ENCODE data around the gene CEND1. TPM values are rescaled to one million over a fixed set of nuclear protein-coding genes. Genes with fewer than 3 reads are reported as not detected.
A peak's percentile ranks its signal among the peaks of the same experiment; 100 is the strongest.

The CEND1 gene
- polyA plus RNA-seq, 1 donor from 2014 or later, result 11.8 TPM

DNA sequence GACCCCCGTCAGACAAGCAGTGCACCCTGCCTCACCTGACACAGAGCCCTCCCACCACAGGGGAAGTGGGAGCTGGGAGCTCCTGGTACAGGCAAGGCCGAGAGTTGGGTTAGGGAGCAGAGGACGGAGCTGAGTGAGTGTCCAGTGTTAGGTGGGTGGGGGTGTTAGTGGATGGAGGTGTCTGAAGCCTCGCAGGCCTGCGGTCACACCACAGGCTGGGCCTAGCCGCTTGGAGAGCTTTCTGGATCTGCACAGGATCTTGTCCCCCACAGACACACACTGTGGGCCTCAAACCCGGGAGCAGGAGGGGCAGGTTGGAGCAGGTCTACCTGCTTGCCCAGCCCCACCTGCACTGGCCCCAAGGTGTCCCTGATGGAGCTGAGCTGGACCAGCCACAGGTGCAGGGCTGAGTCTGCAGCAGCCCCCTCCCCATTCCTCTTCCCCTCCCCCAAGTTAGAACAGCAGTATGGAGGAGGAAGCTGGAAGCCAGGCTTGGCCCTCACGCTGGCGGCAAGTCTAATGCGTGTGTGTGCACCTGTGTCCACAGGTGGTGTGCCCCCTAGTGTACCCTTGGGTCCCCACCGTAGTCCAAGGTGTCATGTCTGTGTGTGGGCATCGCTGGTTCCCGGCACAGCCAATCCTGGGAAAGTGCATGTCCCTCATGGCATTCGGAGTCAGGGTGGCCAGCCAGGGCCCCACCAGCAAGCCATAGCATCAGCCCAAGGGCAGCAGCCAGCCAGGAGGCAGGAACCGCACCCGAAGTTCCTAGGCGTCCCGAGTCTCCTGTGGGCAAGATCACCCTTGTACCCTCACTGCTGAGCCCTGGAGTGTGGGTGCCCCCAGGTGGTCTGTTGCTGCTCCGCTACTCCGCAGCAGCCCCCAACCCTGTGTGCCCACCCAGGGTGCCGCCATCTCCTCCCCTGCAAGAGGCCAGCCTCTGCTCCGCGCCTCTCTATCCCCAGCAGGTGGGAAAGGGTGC lies 10.6 kb downstream of the CEND1 start:
- peaks cover 27% of the 10 kb centered on the region for H3K79me2 ChIP-seq (replicated peaks; ENCODE audit: insufficient read depth, low read length)
- H2AFZ ChIP-seq (ENCODE audit: low read depth, low read length), result no peak overlapping the region
- H3K4me2 ChIP-seq (ENCODE audit: low read length), result no peak overlapping the region
- no peaks in the 10 kb centered on the region for H3K27me3 ChIP-seq (ENCODE audit: insufficient read depth, low read depth, low read length)
- no peaks in the 10 kb centered on the region for H3K9me2 ChIP-seq (ENCODE audit: insufficient read depth, low read length)
- no peak for TF ChIP-seq EZH2 (IDR thresholded peaks at IDR 0.05; ENCODE audit: borderline replicate concordance, insufficient read depth, low read length, poor library complexity, severe bottlenecking)
- TF ChIP-seq, protein P1, sequence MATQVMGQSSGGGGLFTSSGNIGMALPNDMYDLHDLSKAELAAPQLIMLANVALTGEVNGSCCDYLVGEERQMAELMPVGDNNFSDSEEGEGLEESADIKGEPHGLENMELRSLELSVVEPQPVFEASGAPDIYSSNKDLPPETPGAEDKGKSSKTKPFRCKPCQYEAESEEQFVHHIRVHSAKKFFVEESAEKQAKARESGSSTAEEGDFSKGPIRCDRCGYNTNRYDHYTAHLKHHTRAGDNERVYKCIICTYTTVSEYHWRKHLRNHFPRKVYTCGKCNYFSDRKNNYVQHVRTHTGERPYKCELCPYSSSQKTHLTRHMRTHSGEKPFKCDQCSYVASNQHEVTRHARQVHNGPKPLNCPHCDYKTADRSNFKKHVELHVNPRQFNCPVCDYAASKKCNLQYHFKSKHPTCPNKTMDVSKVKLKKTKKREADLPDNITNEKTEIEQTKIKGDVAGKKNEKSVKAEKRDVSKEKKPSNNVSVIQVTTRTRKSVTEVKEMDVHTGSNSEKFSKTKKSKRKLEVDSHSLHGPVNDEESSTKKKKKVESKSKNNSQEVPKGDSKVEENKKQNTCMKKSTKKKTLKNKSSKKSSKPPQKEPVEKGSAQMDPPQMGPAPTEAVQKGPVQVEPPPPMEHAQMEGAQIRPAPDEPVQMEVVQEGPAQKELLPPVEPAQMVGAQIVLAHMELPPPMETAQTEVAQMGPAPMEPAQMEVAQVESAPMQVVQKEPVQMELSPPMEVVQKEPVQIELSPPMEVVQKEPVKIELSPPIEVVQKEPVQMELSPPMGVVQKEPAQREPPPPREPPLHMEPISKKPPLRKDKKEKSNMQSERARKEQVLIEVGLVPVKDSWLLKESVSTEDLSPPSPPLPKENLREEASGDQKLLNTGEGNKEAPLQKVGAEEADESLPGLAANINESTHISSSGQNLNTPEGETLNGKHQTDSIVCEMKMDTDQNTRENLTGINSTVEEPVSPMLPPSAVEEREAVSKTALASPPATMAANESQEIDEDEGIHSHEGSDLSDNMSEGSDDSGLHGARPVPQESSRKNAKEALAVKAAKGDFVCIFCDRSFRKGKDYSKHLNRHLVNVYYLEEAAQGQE (IDR thresholded peaks at IDR 0.05; ENCODE audit: borderline replicate concordance), result no peak
- TF ChIP-seq TAF1 (IDR thresholded peaks at IDR 0.05; ENCODE audit: low read depth), result no peak
- TF ChIP-seq EP300 (conservative IDR thresholded peaks at IDR 0.05; ENCODE audit: poor library complexity, severe bottlenecking), result no peak
- no peak for TF ChIP-seq SMC3 (conservative IDR thresholded peaks at IDR 0.05; ENCODE audit: poor library complexity)
- TF ChIP-seq RAD21 (conservative IDR thresholded peaks at IDR 0.05), result no peak
- TF ChIP-seq MXI1 (conservative IDR thresholded peaks at IDR 0.05; ENCODE audit: poor library complexity, severe bottlenecking), result no peak
- TF ChIP-seq, protein P2, sequence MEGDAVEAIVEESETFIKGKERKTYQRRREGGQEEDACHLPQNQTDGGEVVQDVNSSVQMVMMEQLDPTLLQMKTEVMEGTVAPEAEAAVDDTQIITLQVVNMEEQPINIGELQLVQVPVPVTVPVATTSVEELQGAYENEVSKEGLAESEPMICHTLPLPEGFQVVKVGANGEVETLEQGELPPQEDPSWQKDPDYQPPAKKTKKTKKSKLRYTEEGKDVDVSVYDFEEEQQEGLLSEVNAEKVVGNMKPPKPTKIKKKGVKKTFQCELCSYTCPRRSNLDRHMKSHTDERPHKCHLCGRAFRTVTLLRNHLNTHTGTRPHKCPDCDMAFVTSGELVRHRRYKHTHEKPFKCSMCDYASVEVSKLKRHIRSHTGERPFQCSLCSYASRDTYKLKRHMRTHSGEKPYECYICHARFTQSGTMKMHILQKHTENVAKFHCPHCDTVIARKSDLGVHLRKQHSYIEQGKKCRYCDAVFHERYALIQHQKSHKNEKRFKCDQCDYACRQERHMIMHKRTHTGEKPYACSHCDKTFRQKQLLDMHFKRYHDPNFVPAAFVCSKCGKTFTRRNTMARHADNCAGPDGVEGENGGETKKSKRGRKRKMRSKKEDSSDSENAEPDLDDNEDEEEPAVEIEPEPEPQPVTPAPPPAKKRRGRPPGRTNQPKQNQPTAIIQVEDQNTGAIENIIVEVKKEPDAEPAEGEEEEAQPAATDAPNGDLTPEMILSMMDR (IDR thresholded peaks at IDR 0.05; ENCODE audit: poor library complexity, severe bottlenecking), result no peak
- TF ChIP-seq POLR2AphosphoS5 (IDR thresholded peaks at IDR 0.05), result no peak
- H3K4me3 ChIP-seq (ENCODE audit: low read length), result no peak overlapping the region
- H4K20me1 ChIP-seq (ENCODE audit: insufficient read depth), result peaks cover 3% of the 10 kb centered on the region
- H3F3A ChIP-seq (ENCODE audit: insufficient read depth, low read length, poor library complexity, severe bottlenecking), result no peaks in the 10 kb centered on the region
- no peaks in the 10 kb centered on the region for H3K9me3 ChIP-seq (ENCODE audit: low read length)
- no peaks in the 10 kb centered on the region for H3K36me3 ChIP-seq (ENCODE audit: insufficient read depth, low read length)
- H3K9ac ChIP-seq (ENCODE audit: low read length), result no peak overlapping the region
- no peak overlapping the region for H3K27ac ChIP-seq (ENCODE audit: low read length)

DNA sequence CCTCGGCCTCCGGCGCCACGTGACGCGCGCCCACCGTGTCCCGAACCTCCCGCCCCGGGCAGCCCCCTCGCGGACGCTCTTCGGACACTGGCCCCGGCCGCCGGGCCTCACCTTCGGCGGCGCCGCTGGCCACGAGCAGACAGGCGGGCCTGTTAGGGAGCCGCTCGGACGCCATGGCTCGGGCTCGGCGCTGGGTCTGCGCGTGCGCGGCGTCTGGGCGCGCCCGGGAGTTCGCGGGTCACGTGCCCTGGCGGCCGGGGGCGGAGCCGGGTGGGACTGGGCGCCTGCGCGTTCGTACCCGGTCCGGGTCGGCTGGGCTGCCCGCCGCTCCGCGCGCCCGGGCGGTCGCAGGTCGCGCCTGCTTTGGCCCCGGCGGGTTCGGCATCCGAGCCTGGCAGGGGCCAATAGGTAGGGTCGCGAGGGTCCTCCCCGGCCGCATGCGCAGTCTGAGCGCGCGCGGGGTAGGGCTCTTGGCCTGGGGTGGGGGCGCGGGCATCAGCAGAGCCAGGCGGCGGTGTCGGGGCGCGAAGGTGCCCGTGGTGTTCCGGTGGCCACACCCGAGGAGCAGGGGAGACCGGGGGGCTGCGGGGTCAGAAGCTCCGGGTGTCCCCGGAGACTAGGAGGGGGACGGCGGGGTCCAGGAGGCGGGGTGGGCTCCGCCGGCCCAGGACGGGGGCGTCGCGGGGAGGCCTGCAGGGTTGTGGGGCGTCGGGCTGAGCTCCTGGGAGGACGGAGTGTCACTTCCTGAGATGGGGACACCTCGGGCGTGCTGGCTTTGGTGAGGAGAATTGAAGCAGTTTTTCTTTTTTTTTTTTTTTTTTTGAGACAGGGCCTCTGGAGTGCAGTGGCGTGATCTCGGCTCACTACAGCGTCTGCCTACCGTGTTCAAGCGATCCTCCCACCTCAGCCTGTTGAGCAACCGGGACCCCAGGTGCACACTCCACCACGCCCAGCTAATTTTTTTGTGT lies 12.3 kb downstream of the CEND1 start, which contains the start of gene GATD1:
Gene GATD1 (minus strand): TSS at position 200 of the 968 bp plus-strand sequence. CDS start 25 bp downstream, at position 175.
- H2AFZ ChIP-seq (ENCODE audit: low read depth, low read length), result peak within 1 kb of the TSS; percentile 76
- no peaks in the 10 kb centered on the region for H3K9me2 ChIP-seq (ENCODE audit: insufficient read depth, low read length)
- H3K36me3 ChIP-seq (ENCODE audit: insufficient read depth, low read length), result no peaks in the 10 kb centered on the region
- peak; percentile 33 for TF ChIP-seq RAD21 (conservative IDR thresholded peaks at IDR 0.05)
- peak; percentile 89 for TF ChIP-seq POLR2AphosphoS5 (IDR thresholded peaks at IDR 0.05)
- no peak for TF ChIP-seq SMC3 (conservative IDR thresholded peaks at IDR 0.05; ENCODE audit: poor library complexity)
- peak; percentile 86 for TF ChIP-seq MXI1 (conservative IDR thresholded peaks at IDR 0.05; ENCODE audit: poor library complexity, severe bottlenecking)
- H3K9ac ChIP-seq (ENCODE audit: low read length), result peak within 1 kb of the TSS; percentile 92
- H3K27ac ChIP-seq (ENCODE audit: low read length), result peak within 1 kb of the TSS; percentile 65
- H3F3A ChIP-seq (ENCODE audit: insufficient read depth, low read length, poor library complexity, severe bottlenecking), result no peaks in the 10 kb centered on the region
- H3K9me3 ChIP-seq (ENCODE audit: low read length), result no peaks in the 10 kb centered on the region
- H3K27me3 ChIP-seq (ENCODE audit: insufficient read depth, low read depth, low read length), result no peaks in the 10 kb centered on the region
- peak within 1 kb of the TSS; percentile 96 for H3K4me3 ChIP-seq (ENCODE audit: low read length)
- peak within 1 kb of the TSS; percentile 76 for H3K4me2 ChIP-seq (ENCODE audit: low read length)
- H4K20me1 ChIP-seq (ENCODE audit: insufficient read depth), result peaks cover 3% of the 10 kb centered on the region
- peaks cover 31% of the 10 kb centered on the region for H3K79me2 ChIP-seq (replicated peaks; ENCODE audit: insufficient read depth, low read length)
